Measurements from ENCODE around the gene CAMTA1.

DNA sequence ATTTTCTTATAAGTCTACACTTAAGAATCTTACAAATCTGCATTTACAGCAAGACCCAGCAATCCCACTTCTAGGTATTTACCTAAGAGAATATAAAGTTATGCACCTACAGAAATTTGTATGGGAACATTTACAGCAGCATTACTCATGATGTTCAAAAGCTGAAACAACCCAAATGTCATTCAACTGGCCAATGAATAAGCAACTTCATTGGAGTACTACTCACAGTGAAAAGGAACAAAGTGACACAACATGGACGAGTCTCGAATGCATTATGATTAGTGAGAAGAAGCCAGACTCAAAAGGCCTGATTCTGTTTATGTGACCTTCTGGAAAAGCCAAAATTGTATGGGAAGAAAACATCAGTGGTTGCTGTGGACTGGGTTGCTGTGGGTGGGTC is 116.9 kb downstream of the CAMTA1 start:
- TF ChIP-seq, protein P1, sequence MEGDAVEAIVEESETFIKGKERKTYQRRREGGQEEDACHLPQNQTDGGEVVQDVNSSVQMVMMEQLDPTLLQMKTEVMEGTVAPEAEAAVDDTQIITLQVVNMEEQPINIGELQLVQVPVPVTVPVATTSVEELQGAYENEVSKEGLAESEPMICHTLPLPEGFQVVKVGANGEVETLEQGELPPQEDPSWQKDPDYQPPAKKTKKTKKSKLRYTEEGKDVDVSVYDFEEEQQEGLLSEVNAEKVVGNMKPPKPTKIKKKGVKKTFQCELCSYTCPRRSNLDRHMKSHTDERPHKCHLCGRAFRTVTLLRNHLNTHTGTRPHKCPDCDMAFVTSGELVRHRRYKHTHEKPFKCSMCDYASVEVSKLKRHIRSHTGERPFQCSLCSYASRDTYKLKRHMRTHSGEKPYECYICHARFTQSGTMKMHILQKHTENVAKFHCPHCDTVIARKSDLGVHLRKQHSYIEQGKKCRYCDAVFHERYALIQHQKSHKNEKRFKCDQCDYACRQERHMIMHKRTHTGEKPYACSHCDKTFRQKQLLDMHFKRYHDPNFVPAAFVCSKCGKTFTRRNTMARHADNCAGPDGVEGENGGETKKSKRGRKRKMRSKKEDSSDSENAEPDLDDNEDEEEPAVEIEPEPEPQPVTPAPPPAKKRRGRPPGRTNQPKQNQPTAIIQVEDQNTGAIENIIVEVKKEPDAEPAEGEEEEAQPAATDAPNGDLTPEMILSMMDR (IDR thresholded peaks at IDR 0.05; ENCODE audit: low read depth, low read length, missing input control): no peak
- TF ChIP-seq, protein P2, sequence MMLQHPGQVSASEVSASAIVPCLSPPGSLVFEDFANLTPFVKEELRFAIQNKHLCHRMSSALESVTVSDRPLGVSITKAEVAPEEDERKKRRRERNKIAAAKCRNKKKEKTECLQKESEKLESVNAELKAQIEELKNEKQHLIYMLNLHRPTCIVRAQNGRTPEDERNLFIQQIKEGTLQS (IDR thresholded peaks at IDR 0.05): no peak
- TF ChIP-seq EGR1 (IDR thresholded peaks at IDR 0.05; ENCODE audit: low read depth in 2 of 2) (no peak), RAD21 (IDR thresholded peaks at IDR 0.05) (no peak), YY1 (IDR thresholded peaks at IDR 0.05) (no peak), GABPA (IDR thresholded peaks at IDR 0.05 in 1 of 2, conservative IDR thresholded peaks at IDR 0.05 in 1 of 2) (no peak), JUND (IDR thresholded peaks at IDR 0.05) (no peak), TAF1 (conservative IDR thresholded peaks at IDR 0.05) (no peak), HNF4A (conservative IDR thresholded peaks at IDR 0.05) (no peak), RXRA (IDR thresholded peaks at IDR 0.05) (no peak)
- TF ChIP-seq, protein P3, sequence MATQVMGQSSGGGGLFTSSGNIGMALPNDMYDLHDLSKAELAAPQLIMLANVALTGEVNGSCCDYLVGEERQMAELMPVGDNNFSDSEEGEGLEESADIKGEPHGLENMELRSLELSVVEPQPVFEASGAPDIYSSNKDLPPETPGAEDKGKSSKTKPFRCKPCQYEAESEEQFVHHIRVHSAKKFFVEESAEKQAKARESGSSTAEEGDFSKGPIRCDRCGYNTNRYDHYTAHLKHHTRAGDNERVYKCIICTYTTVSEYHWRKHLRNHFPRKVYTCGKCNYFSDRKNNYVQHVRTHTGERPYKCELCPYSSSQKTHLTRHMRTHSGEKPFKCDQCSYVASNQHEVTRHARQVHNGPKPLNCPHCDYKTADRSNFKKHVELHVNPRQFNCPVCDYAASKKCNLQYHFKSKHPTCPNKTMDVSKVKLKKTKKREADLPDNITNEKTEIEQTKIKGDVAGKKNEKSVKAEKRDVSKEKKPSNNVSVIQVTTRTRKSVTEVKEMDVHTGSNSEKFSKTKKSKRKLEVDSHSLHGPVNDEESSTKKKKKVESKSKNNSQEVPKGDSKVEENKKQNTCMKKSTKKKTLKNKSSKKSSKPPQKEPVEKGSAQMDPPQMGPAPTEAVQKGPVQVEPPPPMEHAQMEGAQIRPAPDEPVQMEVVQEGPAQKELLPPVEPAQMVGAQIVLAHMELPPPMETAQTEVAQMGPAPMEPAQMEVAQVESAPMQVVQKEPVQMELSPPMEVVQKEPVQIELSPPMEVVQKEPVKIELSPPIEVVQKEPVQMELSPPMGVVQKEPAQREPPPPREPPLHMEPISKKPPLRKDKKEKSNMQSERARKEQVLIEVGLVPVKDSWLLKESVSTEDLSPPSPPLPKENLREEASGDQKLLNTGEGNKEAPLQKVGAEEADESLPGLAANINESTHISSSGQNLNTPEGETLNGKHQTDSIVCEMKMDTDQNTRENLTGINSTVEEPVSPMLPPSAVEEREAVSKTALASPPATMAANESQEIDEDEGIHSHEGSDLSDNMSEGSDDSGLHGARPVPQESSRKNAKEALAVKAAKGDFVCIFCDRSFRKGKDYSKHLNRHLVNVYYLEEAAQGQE (IDR thresholded peaks at IDR 0.05): no peak

Measured in liver (tissue), 3 donors.